HG02759 (cell line): ENCODE results near the gene DAPK1.

Source experiments
- ATAC-seq: cut with Tn5 transposase; IDR thresholded peaks from one replicate; pipeline ENCODE4 v1.9.1; 2021; ENCODE audit warnings: mild to moderate bottlenecking, moderate library complexity; ENCODE audit not compliant: unreplicated experiment

The DAPK1 gene

DNA sequence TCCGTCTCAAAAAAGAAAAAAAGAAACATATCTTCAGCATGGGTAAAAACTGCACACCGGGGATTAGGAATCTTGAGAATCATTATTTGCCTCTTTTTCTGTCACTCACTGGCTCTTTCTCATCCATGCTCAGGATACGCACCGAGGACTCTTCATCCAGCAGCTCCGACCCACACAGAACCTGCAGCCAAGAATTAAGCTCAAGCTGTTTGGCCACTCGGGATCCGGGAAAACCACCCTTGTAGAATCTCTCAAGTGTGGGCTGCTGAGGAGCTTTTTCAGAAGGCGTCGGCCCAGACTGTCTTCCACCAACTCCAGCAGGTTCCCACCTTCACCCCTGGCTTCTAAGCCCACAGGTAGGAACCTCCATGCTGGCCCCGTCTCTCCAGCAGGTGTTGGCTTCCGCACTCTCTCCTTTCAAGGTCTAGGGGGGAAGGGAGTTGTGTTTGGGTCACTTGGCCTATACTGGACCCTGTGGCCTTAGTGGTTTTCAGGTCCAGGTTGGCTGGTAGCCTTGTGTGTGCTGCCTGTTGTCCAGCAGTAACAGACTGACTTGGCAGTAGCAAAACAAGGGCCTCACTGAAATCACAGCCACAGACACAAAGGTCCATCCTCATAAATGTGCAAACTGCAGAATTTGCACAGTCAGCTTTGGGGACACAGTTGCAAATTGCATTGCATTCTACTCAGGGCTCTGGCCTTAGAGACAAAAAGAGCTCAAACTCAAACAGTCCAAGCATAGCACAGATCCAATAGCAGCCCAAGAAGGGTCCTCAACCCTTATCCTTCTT lies 183.8 kb downstream of the DAPK1 start:
- no peak for ATAC-seq

DNA sequence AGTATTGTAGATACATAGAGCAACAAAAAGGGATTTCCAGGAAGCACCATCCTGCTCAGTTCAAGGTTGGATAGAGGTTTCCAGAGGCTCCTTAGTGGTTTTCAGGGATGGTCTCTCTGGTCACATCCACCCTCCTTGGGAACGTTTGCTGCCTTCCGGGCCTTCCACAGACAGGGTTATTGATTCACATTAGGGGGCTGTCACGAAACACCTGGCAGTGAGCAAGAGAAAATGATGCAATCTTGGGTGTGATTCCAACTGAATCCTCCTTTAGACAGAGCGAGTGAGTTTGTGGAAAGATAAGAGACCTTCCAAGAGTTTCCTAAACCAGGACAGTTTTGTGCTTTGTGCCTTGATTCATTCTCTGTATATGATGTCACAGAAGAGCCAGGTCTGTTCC lies 184.4 kb downstream of the DAPK1 start:
- ATAC-seq, result no peak

DNA sequence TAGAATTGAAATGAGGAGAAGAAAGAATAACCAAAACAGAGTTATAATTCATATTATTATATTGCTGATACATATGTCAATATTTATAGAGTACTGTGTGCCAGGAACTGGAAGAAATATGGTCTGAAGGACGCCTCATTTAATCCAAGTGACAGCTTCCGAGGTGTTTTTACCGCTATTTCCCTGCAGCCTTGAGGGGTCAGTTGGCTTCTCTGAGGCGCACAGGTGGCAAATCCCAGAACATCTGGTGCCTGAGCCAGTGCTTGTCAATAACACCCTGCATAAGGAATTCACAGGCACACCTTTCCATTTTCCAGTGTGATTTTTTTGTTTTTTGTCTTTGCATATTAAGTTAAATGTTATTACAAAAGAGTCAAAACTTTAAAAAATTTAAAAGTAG lies 185.0 kb downstream of the DAPK1 start:
- ATAC-seq, result no peak

DNA sequence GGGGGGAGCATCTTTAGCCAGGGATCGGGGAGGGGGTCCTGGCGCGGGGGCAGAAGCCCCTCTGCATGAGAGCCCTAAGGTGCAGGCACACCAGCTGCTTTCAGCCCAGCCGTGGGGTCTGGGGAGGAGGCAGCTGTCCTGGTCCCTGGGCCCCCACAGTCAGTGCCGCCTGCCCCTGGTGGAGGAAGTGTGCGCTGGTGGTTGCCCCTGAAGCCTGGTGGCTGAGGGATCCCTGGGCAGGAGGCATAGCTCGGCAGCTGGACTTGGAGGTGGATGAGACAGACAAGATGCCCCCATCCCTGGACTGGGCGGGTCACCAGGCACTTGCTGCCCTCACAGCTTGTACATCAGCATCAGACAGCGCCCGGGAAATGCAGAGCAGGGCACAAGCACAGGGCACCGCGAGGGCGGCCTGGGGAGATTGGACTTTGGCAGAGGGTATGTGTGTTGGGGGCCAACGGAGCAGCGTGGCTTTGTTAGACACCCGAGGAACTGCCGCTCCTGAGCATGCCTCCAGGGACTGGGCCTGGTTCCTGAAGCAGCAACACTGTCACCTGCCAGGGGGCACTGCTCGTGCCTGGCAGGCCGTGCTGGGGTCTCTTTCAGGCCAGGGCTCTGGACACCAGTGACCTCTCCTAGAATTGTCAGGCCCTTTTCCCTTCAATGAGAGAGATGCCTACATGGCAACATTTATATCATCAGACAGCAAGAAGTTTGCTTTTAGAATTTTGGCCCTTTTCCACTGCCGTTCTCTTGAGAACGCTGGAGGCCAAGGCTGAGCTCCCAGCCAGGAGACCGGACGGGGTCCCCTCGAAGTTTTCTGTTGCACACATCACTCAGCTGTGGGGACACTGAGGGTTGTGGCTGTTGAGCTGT lies 186.3 kb downstream of the DAPK1 start:
- no peak for ATAC-seq

DNA sequence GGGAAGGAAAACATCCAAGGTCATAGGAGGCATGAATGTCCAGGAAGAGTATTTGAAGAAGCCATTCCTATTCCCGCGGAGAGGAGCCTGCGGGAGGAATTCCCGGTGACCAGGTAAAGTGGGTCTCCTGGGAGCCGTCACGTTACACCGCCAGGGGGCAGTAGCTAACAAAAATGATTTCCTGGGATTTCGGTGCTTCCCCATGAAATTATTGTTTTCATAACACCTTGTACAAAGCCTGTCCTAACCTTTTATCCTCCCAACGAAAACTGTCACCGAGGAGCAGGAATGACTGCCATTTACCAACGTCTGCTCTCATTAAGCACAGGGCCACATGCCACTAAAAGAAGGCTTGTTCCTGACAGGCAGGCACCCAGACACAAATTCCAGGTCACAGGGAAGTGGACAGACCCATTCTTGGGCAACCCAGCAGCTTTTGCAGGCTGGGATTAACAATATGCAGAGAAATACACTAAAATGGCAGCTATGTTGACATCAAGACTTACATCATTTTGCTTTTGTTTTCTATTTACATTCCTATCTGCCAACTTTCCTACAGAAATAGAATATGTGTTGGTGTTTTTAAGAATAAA lies 187.1 kb downstream of the DAPK1 start:
- no peak for ATAC-seq

DNA sequence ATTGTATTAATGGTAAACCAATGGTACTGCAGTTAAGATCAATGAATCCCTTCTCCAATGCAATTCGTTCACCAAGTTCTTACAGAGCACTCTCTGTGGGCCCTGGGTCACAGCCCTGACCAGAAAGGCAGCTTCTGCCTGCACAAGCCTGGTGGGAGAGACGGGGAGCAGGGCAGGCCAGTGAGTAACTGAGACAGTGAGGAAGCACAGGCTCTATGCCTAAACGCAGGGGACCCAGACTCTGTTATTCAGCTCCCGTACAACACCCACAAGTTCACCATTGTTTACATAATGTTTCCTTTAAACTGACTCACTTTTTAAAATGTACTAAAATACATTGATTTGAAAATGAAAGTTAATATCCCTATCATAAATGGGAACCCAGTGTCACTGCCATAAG lies 187.8 kb downstream of the DAPK1 start:
- ATAC-seq, result no peak

DNA sequence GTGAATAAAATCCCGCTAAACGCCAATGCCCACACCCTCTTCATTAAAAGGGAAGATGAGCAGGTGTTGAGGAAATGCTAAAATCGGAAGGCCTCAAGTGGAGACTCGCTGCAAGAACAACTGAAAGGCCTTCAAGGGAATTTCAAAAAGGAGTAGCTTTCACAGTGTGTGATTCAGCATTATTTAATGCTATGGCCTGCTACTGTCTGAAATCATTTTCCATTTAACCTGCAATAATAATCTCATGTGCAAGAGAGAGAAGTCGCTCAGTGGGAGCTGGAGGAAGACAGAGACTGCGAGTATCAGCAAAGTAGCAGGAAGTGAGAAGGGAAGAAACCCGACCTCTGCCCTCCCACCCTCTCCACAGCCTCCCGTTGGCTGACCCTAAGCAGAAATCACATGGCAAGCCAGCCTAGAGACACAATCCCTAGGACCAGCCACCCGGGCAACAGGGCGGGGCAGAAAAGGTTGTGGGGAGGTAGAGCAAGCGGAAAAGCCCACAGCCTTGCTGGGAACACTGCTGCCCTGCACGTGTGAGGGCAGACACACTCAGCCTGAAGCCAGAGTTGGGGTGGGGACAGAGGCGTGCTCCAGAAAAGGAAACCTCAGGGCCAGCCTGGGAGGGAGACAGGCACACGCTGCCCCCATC lies 188.3 kb downstream of the DAPK1 start:
- no peak for ATAC-seq

DNA sequence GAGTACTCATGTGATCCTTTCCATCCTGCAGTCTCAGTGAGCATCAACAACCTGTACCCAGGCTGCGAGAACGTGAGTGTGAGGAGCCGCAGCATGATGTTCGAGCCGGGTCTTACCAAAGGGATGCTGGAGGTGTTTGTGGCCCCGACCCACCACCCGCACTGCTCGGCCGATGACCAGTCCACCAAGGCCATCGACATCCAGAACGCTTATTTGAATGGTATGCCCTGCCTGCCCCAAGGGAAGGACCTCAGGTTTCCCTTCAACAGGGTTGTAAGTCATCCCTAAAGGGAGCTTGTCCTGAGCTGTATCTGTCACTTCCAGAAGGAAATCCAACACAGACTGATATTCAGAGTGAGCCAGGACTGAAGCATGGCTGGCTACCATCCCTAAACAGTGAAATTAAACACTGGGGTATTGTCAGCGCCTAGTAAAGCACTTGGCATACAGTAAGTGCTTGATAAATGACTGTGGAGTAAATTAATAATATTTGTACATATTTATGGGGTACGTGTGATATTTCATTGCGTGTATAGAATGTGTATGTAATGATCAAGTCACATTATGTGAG lies 188.9 kb downstream of the DAPK1 start:
- ATAC-seq, result no peak

DNA sequence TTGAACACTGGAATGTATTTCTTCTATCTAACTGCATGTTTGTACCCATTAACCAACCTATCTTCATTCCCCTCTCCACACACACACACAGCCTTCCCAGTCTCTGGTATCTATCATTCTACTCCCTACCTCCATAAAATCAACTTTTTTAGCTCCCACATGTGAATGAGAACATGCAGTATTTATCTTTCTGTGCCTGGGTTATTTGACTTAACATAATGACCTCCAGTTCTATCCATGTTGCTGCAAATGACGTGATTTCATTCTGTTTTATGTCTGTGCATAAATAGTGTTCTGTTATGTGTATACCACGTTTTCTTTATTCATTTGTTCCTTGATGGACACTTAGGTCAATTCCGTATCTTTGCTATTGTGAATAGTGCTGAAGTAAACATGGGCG lies 189.5 kb downstream of the DAPK1 start:
- ATAC-seq, result no peak

DNA sequence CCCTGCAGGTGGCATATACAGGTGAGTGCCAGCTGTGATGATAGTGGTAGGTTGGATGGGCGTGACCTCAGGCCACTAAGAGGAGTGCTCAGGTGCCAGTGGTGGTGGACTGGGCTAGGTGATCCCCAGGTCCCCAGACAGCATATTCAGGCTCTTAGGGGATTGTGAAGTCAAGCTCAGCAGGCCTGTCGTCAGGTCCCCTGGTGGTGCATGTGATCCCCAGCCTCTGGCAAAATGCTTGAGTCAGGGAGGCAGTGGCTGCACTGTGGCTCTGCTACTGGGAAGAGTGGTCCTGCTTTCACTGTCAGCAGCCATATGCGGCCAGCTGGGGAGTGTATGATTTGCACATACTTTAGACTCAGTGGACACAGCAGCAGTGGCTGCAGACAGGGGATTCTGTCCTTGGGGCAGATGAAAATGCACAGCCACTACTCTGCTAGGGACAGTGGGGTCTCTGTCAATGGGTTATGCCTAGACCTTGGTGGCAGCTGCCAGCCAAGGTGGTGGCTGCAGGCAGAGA lies 196.6 kb downstream of the DAPK1 start:
- no peak for ATAC-seq

DNA sequence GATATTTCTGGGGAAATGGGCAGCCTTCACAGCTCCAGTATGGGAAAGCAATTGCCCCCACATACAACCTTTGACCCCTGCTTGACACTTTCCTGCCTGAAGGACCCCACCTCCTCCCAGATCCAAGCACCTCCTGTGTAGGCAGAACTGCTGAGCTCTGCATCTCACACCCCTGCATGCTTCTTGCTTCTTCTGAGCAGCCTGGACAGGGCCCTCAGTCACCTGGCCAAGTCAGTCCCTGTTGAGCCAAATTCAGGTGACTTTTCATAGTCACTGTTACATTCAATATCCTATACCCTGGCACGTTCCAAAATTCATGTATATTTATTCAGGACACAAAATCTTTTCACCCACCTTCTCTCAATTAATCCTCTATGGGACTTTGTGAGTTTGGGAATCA lies 197.9 kb downstream of the DAPK1 start:
- no peak for ATAC-seq

DNA sequence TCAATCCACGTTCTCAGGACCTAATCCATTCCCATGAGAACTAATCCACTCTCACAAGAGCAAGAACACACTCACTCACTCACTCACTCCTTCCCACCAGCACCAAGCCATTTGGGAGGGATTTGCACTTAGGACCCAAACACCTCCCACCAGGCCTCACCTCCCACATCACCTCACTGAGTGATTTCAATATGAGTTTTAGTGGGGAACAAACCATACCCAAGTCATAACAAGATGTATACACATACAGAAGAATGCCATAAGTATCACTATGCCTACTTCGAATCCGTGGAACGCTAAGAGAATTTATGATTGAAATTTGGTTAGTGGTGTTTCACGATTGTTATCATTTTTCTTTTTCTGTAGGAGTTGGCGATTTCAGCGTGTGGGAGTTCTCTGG lies 199.0 kb downstream of the DAPK1 start:
- ATAC-seq, result no peak

DNA sequence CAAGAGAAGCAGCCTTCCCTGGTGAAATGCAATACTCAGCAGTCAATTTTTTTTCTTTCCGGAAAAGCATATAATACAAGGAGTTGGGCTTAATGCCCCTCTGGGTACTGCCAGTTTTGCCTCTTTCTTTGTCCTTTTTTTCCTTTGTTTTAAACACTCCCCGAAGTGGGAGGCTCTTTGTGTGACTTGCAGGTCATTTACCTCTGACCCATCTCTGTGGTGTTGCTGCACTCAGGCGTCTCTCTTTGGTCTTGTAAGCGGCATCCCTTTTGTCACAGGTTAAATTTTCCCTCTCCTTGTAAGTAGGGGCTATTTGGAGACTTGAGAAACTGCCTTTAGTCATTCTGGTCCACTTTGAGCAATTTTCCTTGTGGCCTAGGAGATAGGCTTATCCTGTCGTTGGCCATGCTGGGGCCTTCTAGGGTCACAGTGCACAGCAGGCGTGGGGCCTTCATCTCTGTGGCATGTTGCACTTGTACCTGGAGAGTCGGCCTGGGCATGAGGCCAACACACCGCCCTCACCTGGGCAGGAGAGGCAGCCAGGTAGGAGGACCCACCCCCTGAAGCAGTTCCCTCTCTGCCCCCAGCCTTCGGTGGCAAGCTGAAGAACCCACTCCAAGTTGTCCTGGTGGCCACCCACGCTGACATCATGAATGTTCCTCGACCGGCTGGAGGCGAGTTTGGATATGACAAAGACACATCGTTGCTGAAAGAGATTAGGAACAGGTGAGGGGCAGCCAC lies 200.6 kb downstream of the DAPK1 start:
- no peak for ATAC-seq

DNA sequence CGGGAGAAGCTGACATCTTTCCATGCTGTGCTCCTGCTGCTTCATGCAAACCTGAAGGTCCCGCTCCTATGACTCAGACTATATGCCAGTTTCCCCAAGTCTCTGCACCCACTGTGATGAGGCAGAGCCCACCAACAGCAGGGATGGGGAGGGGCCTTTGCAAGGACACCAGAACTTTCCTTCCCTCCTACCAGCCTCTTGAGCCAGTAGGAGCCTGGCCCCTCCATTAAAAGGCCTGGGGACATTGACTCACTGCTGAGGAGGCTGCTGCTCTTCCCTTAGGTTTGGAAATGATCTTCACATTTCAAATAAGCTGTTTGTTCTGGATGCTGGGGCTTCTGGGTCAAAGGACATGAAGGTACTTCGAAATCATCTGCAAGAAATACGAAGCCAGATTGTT lies 202.2 kb downstream of the DAPK1 start:
- no peak for ATAC-seq

DNA sequence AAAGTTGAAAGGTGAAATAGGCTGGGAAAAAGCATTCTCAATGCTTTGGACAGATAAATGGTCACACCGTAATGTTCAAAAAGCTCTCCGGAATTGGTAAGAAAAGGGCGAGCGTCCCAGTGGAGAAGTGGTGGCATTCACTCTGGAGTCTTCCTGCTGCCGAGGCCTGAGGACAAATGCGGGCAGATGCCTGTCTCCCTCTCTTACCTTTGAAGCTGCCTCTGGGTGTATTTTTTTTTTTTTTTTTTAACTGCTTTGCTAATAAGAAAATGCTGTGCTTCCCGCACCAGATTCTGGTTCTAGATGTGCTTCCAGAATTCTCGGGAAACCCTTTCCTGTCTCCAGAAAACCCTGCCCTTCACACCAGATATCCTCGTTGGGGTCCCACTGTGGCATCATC lies 203.8 kb downstream of the DAPK1 start:
- no peak for ATAC-seq

DNA sequence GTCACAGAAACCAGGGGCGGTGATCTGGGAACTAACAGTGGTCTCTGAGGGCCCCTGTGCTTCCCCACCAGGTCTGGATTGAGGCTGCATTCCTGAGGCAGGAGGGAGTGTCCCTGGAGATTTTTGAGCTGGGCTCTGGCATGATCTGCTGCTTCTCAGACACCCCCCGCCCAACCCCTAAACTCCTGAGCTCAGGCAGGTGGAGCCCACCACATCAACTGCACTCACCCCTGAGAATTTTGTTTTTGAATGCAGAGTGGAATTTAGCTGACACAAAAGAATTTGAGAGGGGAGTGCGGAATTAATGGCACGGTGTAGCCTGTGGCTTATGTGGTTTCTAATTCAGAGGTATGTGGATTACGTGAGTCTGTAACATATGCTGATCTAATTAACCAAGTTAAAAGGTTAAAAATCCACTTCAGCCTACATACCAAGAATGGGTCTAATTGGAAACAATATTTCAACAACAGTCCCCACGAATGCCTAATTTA lies 204.3 kb downstream of the DAPK1 start:
- no peak for ATAC-seq

DNA sequence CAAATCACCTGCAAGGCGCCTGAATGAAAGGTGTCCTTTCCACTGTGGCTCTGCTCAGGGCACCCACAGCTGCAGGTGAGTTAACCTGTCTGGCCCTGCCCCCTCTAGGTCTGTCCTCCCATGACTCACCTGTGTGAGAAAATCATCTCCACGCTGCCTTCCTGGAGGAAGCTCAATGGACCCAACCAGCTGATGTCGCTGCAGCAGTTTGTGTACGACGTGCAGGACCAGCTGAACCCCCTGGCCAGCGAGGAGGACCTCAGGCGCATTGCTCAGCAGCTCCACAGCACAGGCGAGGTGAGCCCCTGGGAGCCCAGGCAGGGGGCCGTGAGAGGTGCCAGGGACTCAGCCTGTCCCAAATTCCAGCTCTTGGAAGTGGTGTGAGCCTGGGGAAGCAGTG lies 205.3 kb downstream of the DAPK1 start:
- no peak for ATAC-seq

DNA sequence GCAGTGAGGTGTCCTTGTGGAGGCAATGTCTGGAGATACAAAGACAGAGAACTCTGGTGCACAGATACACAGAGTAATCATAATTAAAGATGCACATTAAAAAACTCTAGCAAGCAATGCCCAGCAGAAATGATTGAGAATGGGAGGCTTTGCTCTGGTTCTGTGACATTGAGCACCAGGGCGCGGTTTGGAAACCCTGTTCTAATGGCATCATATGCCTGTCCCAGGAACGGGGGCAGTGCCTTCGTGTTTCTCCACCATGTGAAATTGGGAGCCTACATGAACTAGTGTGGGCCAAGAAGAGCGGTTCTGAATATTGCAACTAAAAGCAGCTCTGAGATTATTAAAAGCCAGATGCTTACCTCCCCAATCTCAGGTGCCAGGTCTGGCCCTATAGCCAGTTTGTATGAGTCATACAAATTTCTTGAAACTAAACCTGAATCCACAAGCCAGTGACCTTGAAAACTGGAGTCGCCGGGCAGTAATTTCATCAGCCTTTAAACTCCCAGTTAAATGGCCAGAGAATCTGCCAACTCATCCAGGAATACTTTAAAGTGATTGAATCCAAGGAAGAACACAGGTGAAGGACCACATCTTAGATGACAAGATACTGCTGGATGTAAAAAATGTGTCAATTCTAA lies 206.1 kb downstream of the DAPK1 start:
- no peak for ATAC-seq

DNA sequence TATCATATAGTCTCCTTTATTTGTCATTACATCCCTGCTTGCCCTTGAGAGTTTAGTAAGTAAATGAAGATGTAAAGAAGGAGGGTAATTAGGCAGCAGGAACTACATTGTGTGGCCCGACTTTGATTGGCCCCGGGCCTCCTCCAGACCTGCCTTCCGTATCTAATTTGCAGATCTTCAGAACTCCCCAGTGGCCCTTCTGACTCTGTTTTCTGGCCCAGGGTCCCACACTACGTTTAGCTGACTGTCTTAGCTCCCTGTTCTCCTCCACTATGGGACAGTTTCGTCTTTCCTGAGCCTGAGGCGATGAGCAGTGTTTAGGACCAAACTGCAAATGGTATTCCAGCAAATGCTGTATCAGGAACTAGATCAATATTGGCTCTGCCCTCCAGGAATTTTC lies 206.7 kb downstream of the DAPK1 start:
- no peak for ATAC-seq
